ENCODE measurements around the gene NOXO1.

DNA sequence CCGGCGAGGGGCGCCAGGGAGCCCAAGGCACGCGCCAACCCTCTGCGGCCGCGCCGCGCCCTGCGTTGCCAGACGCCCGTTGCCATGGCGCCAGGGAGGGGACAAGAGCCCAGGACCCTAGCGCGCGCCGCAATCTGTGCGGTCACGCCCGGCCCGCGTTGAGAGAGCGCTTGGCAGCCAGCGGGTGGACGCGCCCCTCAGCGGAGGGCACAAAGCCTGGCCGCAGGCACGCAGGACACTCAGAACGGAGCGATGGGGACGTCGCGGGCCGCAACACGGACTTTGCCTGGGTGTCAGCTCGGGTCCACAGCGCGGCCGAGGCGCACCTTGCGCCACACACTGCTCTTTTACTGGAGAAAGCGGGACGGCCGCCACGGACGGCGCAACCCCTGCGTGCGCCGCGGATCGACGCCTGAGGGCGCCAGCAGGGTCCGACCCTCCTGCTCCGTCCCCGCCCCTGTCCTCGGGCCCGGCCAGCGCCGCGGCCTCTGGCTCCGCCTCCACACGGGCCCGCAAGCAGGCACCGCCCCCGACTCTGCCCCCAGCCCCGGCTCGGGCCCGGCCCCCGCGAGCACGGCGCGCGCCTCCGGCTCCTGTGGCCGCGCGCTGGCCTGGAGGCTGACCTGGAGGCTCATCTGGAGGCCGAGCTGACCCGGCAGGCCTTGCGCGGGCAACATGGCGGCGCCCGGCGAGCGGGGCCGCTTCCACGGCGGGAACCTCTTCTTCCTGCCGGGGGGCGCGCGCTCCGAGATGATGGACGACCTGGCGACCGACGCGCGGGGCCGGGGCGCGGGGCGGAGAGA is 2.5 kb upstream of the NOXO1 start, which contains the start of gene GFER:
- TF ChIP-seq POLR2A (IDR thresholded peaks at IDR 0.05; ENCODE audit: low read depth, low read length) (peak; percentile 68), PAX5 (IDR thresholded peaks at IDR 0.05; ENCODE audit: insufficient read depth, low read length, severe bottlenecking) (no peak), POLR2AphosphoS5 (IDR thresholded peaks at IDR 0.05; ENCODE audit: low read depth, low read length) (no peak), TAF1 (IDR thresholded peaks at IDR 0.05; ENCODE audit: low read depth, low read length) (peak; percentile 67), POU2F2 (IDR thresholded peaks at IDR 0.05; ENCODE audit: low read depth, low read length) (no peak), SPI1 (IDR thresholded peaks at IDR 0.05; ENCODE audit: low read depth, low read length) (no peak)
